Peyer's patch (tissue), 4 donors: Measurements from ENCODE around the gene C1orf74. TPM values are rescaled to one million over a fixed set of nuclear protein-coding genes. Genes with fewer than 3 reads are reported as not detected.

Experiments
- DNase-seq, 3 donors: peaks; one replicate each; pipeline ENCODE4 v3.0.0-alpha.2; 2017 to 2019
- H3K27ac ChIP-seq, 4 donors: fragments of 200-600 bp; sonication (generic); one replicate each; pipeline ENCODE4 v1.5.1; 2016 to 2019
- H3K27me3 ChIP-seq, 2 donors: fragments of 200-600 bp; sonication (generic); one replicate each; pipeline ENCODE4 v1.5.1; 2019
- H3K36me3 ChIP-seq, 3 donors: fragments of 200-600 bp; sonication (generic); one replicate each; pipeline ENCODE4 v1.5.1; 2016 to 2019
- H3K4me1 ChIP-seq, 4 donors: fragments of 200-600 bp; sonication (generic); one replicate each; pipeline ENCODE4 v1.5.1; 2016 to 2019
- H3K4me3 ChIP-seq, 4 donors: fragments of 200-600 bp; sonication (generic); 1 replicate in 3 of 4; 2 replicates in 1 of 4; pipeline ENCODE4 v1.5.1; 2016 to 2019; ENCODE audit warnings: mild to moderate bottlenecking in 1 of 4
- H3K9me3 ChIP-seq, 4 donors: fragments of 200-600 bp; sonication (generic); one replicate each; pipeline ENCODE4 v1.5.1; 2016 to 2019; ENCODE audit warnings: mild to moderate bottlenecking in 1 of 4
- POLR2A ChIP-seq, 2 donors: fragments of 450-650 bp; IDR thresholded peaks; one replicate each; pipeline ENCODE4 v1.5.1; 2017; ENCODE audit warnings: antibody characterized with exemption in 2 of 2, mild to moderate bottlenecking in 2 of 2, moderate library complexity in 2 of 2
- total RNA-seq, 4 donors: library from RNA; depleted of rRNA; stranded (reverse); fragments of >200 nt; gene quantifications; one replicate each; pipeline ENCODE4 v1.1.0, GENCODE V29; 2016
- TF ChIP-seq, protein P1 (sequence below), 6 experiments: fragments of 450-650 bp in 4 of 6; fragments of 200-600 bp in 2 of 6; sonication (generic) in 1 of 6; IDR thresholded peaks; one replicate each; pipeline ENCODE4 v1.5.1; 2017 to 2019; ENCODE audit warnings: antibody characterized with exemption in 6 of 6, mild to moderate bottlenecking in 3 of 6, moderate library complexity in 1 of 6

The C1orf74 gene
- total RNA-seq, 4 donors from 2014 or later = 0.83 to 1.9 (median 1.8) TPM

- peaks cover 0 to 8% (median 0%) of the 10 kb centered on the region in 4 donors for H3K4me1 ChIP-seq
- no peak for TF ChIP-seq POLR2A (IDR thresholded peaks at IDR 0.05)
- TF ChIP-seq, protein P1, sequence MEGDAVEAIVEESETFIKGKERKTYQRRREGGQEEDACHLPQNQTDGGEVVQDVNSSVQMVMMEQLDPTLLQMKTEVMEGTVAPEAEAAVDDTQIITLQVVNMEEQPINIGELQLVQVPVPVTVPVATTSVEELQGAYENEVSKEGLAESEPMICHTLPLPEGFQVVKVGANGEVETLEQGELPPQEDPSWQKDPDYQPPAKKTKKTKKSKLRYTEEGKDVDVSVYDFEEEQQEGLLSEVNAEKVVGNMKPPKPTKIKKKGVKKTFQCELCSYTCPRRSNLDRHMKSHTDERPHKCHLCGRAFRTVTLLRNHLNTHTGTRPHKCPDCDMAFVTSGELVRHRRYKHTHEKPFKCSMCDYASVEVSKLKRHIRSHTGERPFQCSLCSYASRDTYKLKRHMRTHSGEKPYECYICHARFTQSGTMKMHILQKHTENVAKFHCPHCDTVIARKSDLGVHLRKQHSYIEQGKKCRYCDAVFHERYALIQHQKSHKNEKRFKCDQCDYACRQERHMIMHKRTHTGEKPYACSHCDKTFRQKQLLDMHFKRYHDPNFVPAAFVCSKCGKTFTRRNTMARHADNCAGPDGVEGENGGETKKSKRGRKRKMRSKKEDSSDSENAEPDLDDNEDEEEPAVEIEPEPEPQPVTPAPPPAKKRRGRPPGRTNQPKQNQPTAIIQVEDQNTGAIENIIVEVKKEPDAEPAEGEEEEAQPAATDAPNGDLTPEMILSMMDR (IDR thresholded peaks at IDR 0.05) = no peak
- H3K4me3 ChIP-seq = no peak overlapping the region
- DNase-seq = no peak
- H3K27me3 ChIP-seq = no peaks in the 10 kb centered on the region
- peak overlapping the region in 1 of 4 donors; percentile 48 for H3K27ac ChIP-seq
- no peaks in the 10 kb centered on the region for H3K9me3 ChIP-seq
- H3K36me3 ChIP-seq = no peaks in the 10 kb centered on the region
These were observed 9.8 kb downstream of the C1orf74 start for GRCh38 chr1:209774592-209774991.

GRCh38 chr1:209772126-209772525 is 12.2 kb downstream of the C1orf74 start:
- Histone ChIP-seq H3K27me3 (no peaks in the 10 kb centered on the region), H3K36me3 (no peaks in the 10 kb centered on the region), H3K4me3 (no peak overlapping the region), H3K4me1 (peaks cover 0 to 13% (median 7%) of the 10 kb centered on the region in 4 donors), H3K27ac (peak overlapping the region in 1 of 4 donors; percentile 39), H3K9me3 (no peaks in the 10 kb centered on the region)
- TF ChIP-seq POLR2A (IDR thresholded peaks at IDR 0.05) = no peak
- TF ChIP-seq, protein P1 (IDR thresholded peaks at IDR 0.05) = no peak
- DNase-seq = no peak

DNA sequence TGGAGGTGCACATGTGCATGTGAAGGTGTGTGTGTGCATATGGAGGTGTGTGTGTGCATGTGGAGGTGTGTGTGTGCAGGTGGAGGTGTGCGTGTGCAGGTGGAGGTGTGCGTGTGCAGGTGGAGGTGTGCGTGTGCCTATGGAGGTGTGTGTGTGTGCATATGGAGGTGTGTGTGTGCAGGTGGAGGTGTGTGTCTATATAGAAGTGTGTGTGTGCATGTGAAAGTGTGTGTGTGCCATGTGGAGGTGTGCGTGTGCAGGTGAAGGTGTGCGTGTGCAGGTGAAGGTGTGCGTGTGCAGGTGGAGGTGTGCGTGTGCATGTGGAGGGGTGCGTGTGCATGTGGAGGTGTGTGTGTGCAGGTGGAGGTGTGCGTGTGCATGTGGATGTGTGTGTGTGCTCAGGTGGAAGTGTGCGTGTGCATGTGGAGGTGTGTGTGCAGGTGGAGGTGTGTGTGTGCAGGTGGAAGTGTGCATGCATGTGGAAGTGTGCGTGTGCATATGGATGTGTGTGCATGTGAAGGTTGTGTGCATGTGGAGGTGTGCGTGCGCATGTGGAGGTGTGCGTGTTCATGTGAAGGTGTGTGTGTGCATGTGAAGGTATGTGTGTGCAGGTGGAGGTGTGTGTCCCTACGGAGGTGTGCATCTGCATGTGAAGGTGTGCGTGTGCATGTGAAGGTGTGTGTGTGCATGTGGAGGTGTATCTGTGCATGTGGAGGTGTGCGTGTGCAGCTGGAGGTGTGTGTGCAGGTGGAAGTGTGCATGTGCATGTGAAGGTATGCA is 13.5 kb downstream of the C1orf74 start:
- H3K27me3 ChIP-seq = no peaks in the 10 kb centered on the region
- H3K27ac ChIP-seq = peak overlapping the region in 2 of 4 donors; percentile 72 to 85
- peaks cover 0 to 16% (median 9%) of the 10 kb centered on the region in 4 donors for H3K4me1 ChIP-seq
- H3K9me3 ChIP-seq = no peaks in the 10 kb centered on the region
- peak overlapping the region; percentile 33 to 49 (median 39) for H3K4me3 ChIP-seq
- TF ChIP-seq, protein P1 (IDR thresholded peaks at IDR 0.05) = no peak
- no peak for TF ChIP-seq POLR2A (IDR thresholded peaks at IDR 0.05)
- no peak for DNase-seq
- no peaks in the 10 kb centered on the region for H3K36me3 ChIP-seq

- Histone ChIP-seq H3K36me3 (no peaks in the 10 kb centered on the region), H3K4me3 (peak overlapping the region; percentile 33 to 49 (median 39)), H3K4me1 (peaks cover 0 to 16% (median 9%) of the 10 kb centered on the region in 4 donors), H3K27ac (peak overlapping the region; percentile 72 to 85 (median 78)), H3K27me3 (no peaks in the 10 kb centered on the region), H3K9me3 (no peaks in the 10 kb centered on the region)
- no peak for TF ChIP-seq POLR2A (IDR thresholded peaks at IDR 0.05)
- TF ChIP-seq, protein P1 (IDR thresholded peaks at IDR 0.05) = no peak
- no peak for DNase-seq
These were observed 14.4 kb downstream of the C1orf74 start for GRCh38 chr1:209769971-209770370.

GRCh38 chr1:209769171-209769904 is 15.0 kb downstream of the C1orf74 start:
- Histone ChIP-seq H3K27ac (peak overlapping the region; percentile 72 to 85 (median 78)), H3K4me3 (peak overlapping the region; percentile 33 to 49 (median 39)), H3K27me3 (no peaks in the 10 kb centered on the region), H3K36me3 (no peaks in the 10 kb centered on the region), H3K9me3 (no peaks in the 10 kb centered on the region), H3K4me1 (peaks cover 0 to 16% (median 9%) of the 10 kb centered on the region in 4 donors)
- DNase-seq = peak in 2 of 3 donors; percentile 87 to 91
- TF ChIP-seq POLR2A (IDR thresholded peaks at IDR 0.05) = no peak
- TF ChIP-seq, protein P1 (IDR thresholded peaks at IDR 0.05) = no peak
